CD4-positive, alpha-beta T cell treated with Interleukin-4 for 1 hour (primary cell): ENCODE data around the gene ENDOG.
"Not testable (repeated sequence)": the region's sequence is repeated elsewhere in the genome, so short reads cannot be mapped to it uniquely, and the experiment has no call there.

Experiments
- DNase-seq, 2 donors: peaks; one replicate each; pipeline ENCODE4 v3.0.0-alpha.2; 2020 to 2022

Gene ENDOG

GRCh38 chr9:128870128-128870940 lies 52.0 kb downstream of the ENDOG start:
- DNase-seq: no peak

GRCh38 chr9:128870941-128871265 lies 52.6 kb downstream of the ENDOG start:
- DNase-seq: not testable (repeated sequence)
